ENCODE data around the gene ACKR3.
A peak's percentile ranks its signal among the peaks of the same experiment; 100 is the strongest.

ACKR3 gene

DNA sequence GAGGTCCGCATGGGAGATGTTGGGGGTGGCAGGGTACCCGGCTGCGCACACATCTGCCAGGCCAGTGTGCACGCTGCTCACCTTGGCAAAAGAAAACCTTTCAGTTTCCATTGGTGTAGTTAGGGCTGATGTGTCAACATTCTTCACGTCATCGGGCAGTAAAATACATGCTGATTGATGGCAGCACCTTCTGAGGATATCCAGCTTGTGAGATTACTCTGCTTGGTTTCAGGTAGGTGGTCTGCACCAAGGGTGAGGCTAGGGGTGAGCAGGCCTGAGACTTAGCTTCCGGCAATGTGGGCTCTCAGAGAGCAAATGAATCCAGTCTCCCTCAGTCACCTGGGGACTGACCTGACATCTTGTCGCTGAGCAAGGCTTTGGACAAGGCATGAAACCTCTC is 19.3 kb upstream of the ACKR3 start:
- DNase-seq = no peak

DNA sequence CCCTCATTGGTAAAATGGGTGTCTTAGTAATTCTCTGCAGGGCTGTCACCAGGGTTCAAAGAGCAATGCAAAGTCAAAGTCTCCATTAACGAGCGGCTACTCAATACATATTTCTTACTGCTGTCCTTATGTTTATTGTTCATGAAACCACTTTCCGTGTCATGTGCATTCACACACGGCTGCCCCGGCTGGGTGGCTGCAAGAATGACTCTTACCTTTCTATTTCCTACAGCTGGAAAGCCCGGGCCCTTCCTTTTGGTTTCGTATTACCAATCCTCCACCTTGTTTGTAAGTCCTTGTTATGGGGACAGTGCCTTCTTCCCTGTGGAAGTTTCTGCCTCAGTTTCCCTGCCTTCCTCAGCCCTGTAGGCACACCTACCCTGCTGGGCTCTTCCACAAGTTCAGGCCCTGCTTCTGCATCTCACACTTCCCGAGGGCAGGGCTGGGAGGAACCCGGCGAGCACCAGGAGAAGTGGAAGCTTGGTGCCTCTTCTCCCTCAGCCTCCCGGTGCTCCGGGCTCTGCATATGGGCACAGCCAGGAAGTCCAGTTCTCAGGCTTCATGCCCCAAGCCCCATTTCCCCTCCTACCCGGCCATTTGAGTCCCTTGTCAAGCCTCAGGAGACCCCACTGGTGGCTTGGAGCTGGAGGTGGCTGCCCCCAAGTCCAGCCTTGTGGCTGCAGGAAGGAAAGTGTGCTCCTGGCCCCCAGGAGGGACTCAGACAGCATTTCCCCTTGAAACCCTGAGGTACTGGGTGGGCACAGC is 18.7 kb upstream of the ACKR3 start:
- DNase-seq = no peak

DNA sequence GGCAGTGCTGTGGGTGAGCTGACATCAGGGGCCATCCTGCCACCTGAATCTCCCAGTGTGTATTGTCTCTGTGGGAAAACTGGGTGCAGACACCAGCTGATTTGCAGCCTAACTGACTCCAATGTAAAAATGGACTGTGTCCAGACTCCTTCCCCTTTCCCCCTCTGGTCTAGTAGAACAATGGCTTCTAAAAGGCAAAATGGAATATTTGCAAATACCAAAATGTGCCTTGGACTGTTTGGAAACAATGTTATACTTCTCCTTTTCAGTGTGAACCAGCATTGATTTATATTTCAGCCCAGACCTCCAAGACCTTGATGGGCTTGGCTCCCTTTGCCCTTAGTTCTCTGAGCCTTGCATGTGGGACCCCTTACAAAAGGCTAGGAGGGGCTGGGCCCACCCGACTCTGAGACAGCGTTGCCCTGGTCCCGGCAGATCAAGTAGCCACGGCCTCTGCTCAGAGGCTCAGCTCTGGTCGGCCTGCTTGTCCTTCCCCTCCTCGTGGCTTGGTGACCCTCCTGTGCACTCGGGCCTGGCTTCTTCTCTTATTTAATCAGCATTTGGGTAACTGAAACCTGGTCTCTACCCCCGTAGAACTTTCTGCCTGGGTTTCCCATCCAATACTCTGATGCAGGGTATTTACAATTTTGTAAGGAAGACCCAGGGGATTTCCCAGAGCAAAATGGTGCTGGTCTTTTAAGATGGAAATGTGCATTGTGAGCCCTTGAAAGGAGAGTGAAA is 18.0 kb upstream of the ACKR3 start:
- no peak for DNase-seq

DNA sequence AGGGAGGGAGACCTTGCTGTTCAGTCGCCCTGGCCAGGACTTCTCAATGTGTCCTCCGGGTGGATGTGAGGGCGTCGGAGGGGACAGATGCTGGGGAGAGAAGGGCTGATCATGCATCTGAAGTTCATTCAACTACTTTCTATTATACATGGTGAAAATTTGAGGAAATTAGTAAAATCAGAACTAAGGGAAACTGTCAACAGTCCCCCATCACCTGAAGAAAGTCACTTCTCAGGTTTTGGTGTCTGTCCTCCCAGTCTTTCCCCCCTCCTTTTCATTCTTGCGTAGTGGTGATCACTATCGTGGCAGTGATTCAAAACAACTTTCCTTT is 17.4 kb upstream of the ACKR3 start:
- DNase-seq = no peak

DNA sequence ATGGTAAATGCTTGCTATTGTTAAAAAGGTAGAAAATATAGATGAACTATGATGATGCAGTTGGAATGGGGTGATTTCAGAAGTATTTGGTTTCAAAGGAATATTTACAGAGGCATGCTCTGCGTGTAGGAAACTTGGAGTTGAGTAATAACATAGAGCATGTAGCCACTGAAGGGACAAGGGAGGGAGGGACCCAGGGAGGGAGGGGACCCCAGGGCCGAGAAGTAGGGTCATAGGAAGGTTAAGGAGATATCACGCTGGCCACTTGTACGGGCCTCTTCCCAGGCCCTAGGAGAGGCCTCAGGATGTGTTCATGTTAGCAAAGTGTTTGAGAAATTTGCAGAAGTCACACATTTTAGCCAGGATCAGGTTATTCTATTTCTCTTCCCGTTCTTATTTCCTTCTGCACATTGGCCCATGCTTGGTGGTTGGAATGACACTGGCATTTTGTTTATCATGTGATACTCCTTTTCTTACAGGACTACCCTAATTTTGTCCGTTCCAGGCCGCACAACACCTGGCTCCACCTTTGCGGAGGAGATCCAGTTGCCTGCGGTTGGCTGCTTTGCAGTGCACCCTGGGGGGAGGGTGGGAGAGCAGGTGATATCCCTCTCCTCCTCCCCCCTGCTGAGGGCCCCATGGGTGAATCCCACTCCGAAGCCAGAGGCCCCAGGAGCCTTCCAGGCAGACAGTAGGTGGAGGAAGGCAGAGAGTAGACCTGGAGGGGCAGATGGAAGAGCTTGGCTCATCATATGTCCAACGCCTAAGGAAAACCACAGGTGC is 16.9 kb upstream of the ACKR3 start:
- DNase-seq = no peak

DNA sequence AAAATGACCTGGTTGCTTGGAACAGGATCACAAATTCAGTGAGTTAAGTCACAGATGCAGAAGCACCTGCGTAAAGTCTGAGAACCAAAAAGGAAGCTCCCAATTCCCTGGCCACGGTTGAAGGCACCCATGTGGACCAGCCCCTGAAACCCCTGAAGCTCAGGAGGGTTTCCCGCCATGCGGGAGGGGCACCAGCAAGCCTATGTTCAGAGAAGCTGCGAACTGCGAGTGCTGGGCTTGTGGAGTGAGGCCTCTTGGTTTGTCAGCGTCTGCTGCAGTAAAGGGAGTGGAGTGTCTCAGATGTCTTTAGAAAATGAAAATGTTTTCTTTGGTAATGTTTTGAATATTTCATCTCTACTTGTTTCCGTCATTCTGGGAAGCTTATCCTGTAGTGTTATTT is 16.1 kb upstream of the ACKR3 start:
- DNase-seq = no peak

DNA sequence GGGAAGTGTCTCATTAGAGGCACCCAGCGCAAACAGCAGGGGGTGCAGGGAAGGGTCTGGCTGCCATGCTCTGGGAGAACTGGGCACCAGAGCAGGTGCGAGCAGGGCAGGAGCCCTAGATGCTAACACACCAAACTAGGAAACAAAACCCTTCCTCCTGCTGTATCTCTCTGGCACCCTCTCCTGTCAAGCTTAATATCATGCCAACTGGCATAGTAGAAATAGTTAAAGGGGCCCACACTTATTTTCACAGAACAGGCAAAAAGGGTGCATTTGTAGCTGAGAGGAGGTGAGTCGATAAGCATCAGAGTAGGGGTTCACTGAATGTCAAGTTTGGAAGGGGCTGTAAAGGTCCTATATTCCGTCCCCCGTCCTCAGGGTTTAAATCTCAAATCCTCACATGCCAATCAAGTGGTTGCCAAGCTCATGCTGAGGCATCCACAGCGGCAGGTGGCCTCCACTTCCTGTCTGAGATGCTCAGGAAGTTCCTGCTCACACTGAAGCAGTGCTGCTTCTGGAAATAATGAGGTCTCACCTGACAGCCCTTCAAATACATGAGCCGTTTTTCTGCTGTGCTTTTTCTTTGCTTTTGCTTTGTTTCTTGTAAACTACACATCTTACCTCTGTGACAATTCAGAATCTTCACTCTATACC is 14.9 kb upstream of the ACKR3 start:
- DNase-seq = no peak

DNA sequence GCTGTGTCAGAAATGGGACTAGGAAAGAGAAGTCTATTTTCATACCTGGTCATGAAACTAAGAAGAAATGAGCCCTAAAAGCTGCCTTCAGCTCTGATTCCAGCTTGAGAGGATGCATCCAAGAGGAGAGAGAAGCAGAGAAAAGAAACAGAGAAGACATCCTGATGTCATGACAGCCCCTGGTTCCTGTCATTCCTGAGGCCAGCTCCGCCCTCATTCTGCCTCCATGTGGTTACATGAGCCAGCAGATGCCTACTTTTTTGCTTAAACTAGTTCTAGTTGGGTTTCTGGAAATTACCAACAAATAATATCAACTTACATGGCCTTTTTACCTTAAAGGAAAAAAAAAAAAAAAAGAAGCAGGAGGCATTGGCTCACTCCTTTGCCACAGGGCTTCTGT is 14.1 kb upstream of the ACKR3 start:
- DNase-seq = no peak

DNA sequence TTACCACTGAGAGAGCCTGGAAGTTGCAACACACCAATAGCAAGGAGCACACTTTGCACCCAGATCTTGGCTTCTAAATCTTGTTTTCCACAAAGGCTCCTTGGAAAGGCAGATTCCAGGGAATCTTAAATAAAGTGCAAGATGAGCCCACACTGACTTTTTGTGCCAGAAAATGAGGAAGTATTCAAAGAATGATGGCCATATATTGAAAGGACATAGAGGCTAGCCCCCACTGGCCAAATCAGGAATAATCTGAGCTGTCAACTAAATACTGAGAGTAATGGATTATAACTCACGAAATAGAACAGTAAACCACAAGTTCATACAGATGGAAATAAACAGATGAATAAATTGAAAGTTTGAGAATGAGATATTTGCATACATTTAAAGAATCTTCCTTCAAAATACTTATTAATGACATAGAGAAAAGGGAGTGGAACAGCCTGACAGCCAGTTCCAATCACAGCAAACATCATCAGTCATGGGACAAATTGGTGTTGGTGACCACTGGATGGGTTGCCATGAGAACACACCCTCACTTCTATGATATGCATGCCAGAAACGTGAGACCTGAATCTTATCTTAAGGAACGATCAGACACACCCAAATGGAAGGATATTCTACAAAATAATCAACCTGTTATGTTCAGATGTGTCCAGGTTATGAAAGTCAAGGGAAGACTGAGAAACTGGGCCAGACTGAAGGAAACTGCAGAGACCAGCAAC is 12.2 kb upstream of the ACKR3 start:
- DNase-seq = no peak

DNA sequence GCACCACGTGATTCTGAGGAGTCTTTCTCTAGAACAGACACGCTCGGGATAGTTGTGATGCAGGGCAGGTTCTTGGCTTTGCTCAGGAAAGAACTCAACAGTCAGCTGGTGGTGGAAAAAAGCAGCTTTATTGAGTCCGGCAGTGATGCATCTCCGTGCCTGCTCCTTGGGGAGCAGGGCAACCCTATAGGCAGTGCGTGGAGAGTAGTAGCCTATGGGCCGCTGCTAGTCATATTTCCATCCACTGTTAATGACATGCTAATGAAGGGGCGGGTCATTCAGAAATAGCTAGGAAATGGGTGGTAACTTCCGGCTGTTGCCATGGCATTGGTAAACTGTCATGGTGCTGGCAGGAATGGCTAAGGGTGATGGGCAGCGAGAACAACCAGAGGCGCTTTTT is 11.6 kb upstream of the ACKR3 start:
- DNase-seq = no peak

DNA sequence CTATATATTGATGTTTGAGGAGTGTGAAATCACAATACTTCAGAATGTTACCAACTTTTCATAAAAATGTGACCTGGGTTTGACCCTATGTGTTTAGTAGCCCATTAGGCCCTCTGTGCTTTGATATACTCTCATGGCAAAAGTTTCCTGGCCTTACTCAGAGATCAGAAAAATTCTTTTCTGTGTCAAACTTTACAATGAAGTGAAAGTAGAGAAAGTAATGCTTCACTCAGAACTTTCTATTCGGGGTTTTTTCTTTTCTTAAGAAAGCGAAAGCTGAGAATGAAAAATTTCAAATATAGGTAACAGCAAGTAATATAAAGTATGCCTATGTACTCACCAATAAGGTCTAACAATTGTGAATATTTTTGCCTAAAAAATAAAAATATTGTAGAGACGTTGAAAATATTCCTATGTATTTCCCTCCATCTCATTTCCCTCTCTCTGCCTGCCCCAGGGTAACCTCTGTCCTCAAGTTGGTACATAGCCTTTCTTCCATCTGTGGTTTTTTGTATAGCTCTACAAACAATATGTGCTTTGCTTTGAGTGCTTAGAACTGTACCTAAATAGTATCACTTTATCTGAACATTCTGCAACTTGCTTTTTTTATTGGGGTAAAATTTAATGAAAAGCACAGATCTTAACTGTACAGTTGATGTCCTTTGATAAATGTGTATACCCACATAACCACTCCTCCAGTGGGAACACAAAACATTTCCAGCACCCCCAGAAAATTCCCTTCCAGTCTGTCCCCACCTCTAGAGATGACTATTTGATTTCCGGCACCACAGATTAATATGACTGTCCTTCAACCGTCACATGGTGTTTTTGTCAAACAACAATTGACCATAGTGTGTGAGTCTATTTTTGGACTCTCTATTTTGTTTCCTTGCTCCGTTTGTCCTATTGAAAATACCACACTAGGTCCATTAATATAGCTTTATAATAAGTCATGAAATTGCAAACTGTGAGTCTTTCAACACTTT is 10.3 kb upstream of the ACKR3 start:
- DNase-seq = no peak

DNA sequence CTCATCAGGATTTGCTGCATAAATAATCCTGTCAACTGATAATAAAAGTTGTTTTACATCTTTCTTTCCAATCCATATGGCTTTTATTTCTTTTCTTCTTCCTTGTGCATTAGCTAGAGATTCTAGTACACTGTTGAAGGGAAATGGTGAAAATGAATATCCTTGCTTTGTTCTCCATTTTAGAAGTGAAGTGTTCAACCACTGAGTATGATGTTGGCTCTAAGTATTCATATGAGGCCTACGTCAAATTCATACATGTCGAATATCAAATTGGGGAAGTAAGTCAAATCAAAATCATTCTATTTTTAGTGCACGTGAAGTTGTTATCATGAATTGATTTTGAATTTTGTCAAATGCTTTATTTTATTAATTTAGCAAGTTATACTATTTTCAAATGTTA is 7.8 kb upstream of the ACKR3 start:
- DNase-seq = no peak

DNA sequence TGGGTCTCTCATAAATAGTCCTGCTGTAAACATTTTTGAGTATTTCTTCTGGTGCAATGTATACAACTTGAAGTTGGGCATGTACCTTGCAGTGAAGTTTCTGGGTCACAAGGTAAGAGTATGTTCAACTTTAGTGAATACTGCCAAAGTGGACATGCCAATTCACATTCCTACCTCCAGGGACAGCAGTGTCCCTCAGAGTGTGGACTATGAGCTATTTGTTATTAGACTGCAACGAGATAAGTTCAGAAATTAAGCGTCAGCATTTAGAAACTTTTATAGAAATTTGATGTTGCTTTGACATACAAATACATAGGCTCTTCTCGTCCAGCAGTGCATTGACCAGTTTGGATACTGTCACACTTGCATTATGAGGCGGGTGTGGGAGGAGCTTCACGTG is 7.2 kb upstream of the ACKR3 start:
- DNase-seq = no peak

DNA sequence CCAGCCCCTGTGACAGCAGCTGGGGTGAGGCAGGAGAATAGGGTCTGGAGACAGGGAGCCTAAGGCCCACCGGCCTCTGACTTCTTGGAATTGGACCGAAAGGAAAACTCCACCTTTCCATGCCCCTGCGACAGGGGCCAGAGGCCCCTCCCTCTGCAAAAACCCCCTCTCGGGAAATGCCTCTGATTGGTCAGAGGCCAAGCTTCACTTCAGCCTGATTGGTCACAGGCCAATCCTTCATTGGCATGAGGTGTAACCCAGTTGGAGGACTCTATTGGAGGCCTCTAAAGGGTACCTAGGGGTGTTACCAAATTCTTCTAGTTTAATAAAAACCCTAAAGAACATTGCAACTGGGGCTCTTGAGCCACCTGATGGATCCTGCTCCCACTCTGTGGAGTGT is 5.7 kb upstream of the ACKR3 start:
- DNase-seq = no peak

DNA sequence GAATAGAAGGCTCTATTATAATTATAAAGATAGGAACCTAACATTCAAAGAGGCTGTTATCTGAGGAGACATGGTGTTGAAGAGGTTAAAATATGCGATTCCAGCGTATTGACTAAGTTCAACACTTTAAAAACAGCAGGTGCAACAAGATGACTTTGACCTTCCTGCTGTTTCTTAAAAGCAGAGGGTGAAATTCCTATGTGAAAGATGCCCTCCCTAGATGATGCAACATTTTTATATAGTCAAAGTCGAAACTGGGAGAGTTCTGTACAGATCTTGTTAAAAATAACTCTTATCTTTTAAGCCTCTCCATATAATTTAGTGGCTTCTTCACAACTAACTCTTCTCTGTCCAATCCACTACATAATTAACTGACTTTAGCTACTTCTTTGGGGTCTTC is 4.4 kb upstream of the ACKR3 start:
- no peak for DNase-seq

DNA sequence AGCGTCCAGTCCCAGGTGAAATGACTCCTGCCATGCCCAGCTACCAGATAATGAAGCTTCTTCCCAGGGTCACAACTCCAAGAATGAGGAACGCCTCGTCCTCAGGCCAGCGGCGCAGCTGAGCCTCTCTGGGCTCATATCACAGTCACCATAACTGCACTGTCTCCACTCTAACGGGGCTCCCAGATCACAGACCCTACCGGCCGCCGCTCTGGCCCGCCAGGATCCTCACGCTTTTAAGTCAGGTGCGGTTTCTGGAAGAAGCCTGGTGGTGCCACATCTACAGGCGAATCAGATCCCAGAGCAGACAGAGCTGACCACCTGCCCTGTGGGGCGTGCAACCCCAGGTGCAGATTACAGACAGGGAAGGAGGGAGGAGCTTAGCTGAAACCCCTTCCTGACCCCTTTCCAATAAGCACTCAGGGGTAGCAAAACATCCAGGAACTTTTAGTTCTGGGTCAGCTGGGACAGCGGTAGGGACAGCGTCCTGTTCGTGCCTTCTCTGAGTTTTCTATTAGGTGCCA is 3.7 kb upstream of the ACKR3 start:
- DNase-seq = no peak

DNA sequence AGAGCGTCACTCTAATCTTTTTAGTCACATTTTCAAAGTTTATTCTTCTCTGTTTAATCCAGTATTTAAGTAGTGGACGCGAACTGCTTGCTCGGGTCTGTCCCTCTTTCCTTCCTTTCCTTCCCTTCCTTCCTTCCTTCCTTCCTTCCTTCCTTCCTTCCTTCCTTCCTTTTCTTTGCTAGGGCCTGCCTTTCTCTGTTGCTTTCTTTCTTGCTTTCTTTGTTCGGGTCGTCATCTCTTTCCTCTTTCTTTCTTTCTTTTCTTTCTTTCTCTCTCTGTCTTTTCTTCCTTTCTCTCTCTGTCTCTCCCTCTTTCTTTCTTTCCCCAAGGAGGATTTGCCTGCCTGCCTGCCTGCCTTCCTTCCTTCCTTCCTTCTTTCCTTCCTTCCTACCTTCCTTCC is 3.0 kb upstream of the ACKR3 start:
- DNase-seq = no peak

DNA sequence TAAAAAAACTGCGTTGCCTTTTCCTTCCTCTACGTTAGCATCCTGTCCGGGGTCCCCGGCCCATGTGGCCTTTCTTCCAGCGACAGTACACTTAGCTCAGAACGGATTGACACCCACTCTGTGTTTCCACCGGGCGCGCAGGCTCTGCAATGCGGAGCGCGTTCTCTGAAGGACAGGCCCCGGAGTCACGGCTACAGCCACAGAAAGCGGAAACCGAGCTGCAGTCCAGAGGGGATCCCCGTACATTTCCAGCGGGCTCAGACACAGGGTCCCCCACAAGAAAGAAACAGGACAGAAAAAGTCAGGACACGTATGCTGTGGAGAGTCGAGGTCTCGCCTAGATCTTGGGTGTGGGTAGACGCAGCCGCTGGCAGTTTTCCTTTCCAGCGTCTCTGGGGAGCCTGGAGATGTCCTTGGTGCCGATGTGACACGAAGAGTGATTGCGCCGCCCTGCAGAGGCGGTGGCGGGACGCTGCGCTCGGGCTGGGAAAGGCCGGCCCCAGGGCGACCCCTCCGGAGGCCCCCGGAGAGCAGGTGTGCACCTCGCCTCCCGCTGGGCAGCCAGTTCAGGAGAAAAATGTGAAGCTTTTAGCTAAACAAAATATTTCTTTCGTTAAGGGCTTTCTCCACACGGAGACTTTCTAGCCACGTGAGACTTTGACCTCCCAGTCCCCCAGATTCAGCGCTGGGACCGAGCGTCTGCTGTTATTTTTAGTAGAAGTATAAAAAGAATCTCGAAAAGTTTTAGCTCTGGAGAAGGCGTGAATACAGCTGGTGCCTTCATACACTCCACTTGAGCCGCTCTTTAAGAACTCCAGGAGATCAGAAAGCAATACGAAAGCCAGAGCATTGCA is 1.3 kb upstream of the ACKR3 start:
- peak; percentile 63 to 66 for DNase-seq

DNA sequence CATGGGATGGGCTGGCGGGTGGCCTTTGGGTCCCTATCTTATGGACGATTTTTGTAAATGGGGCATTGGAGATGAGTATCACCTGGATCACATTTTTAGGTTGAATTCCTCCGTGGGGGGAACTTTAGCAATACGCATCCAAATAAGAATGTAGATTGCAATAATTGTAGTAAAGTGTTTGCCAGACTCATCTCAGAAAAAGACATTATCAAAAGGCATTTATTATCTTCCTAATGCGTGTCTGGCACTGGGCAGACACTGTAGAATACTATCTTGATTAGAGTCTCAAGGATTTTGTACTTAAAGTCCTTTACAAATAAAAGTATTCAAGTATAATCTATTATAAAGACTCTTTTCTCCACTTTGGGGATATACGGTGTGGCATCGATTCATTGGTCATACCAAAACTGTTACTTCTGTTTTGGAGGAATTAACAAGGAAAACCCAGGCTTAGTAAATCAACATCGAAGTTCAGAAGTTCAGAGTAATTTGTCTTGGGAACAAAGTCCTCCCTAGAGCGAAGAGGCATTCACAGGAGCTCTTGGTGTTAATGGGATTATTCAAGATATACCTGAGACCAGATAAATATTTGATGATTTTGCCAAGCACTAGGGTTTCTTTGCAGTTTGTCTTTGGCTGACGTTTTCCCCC is 578 bp upstream of the ACKR3 start:
- no peak for DNase-seq

All from activated T-cell treated with anti-CD3 and anti-CD28 coated beads, Interleukin-2, amount 50 U/mL, for 48 hours (primary cell).